Fibroblast of skin of right quadriceps (primary cell): ENCODE measurements around the gene CMSS1.
"Not testable (repeated sequence)": the region's sequence is repeated elsewhere in the genome, so short reads cannot be mapped to it uniquely, and the experiment has no call there.

ENCODE experiments used
- DNase-seq: peaks from one replicate; pipeline ENCODE4 v3.0.0-alpha.2; 2013

The CMSS1 gene

GRCh38 chr3:100096286-100096685, 278.6 kb downstream of the CMSS1 start:
- not testable (repeated sequence) for DNase-seq

- no peak for DNase-seq
Measured at GRCh38 chr3:100096866-100097265, 279.2 kb downstream of the CMSS1 start.

- DNase-seq: no peak
Measured at GRCh38 chr3:100097919-100098783, 280.5 kb downstream of the CMSS1 start.

DNA sequence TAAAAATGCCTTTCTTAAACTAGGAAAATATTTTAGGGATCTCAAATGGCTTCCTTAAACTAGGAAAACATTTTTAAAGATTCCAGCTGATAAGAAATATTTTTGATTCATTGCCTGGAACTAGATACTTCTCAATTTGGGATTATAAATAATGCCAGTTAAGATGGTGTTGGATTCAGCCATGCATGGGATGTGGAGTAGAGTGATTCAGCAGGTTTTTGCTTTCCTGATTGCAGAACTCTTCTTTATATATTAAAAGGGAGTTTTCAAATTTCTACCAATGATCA, 281.1 kb downstream of the CMSS1 start:
- no peak for DNase-seq

DNA sequence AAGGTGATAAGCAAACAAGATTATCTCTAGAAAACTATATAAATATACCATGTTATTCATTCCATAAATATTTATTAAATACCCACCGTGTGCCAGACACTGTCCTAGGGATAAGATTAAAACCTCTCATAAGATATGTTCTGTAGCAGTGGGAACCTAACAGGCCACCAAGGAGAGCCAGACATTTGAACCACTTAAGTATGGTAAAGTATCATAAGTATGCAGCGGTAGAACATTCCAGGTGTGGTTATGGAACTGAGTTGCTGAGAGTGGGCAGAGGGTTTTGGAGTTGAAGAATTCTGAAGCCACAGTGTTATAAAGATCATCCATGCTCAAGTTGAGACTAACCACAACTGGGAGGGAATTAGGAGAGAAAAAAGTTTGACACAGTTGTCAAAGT, 282.0 kb downstream of the CMSS1 start:
- DNase-seq: no peak

DNA sequence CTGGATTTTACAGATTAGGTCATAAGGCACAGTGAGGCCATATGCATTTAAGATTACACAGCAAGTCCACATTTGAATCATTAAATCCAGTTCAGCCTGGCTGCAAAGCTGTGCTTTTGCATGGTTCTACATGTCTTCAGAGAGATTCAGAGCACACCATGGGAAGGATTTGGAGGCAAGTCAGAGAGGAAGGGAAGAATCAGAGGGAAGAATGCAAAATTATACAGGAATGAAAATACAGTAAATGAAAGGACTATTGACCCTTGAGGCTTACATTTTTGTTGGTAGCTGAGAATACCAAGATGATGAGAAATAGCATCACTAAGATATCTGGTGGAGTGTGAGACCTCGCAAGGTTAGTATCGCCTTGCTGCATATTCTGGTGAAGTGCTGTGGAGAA, 282.8 kb downstream of the CMSS1 start:
- peak; percentile 72 for DNase-seq

DNA sequence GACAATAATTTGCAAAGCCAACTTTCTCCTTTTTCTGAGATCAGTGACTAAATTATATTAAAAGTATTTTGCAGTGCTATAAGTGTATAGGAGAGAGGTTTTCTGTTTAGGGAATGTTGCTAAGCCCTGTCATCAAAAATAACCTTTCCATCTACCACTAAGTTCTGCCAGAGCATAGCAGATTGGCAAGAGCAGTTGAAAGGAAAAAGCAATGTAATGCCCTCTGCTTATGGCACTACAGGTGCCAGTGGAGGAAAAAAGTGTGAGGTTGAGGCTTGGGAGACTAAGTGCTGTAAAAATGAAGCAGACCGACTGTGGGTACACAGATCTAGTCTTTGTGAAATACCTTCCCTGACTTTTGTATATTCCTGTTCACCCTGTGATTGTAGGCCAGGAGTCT, 285.1 kb downstream of the CMSS1 start:
- no peak for DNase-seq

DNA sequence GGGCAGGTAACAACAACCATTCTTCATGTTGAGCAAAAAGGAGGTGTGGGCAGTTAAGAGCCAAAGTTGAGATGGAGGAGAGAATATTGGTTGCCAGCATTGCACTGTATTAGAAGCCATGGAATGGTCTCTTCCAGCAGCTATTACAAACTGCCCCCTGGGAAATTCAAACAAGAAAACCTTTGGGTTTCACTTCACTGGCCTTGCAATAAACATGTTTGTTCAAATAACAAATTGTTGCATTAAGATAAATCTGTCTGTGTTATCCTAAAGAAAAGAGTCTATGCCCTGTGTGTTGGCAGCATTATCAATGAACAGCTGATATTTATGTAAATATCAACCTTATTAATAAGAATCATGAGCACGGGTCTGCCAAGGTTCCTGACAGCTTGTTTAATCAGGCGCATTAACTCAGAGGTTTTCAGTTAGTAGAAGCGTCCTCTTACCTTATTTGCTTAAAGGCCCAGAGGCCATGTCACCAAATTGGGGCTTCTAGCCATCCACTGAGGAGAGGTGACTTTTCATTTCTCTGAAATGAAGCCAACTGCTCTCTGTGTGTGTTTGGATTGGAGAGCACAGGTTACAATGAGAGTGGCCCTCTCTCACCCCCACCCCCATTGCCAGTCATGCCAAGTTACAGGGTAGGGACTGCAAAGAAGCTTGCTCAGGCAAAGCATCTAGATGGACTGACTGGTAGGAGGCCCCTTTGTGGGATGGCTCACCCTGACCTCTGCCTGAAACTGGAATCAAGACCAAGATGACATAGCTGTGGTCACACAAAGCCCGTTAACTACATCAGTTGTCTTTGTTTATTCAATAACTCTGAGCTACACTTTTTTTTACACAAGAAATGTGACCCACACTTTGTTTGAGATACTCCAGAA, 286.1 kb downstream of the CMSS1 start:
- DNase-seq: peak; percentile 54

DNA sequence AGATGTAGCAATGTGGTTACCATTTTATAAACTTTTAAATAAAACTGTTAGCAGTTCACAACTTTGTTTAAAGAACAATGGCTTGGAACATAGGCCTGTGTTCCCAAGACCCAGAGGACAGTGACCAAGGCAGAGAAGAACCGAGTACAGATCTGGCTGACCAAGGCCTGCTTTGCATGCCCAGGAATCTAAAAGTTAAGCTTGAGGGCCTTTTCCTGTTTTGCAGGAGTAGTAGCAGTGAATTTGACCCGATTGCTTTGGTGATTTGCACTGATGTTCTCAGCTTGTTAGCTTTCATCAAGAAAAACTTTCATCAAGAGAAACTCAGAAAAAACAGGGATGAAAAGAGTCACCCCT, 286.8 kb downstream of the CMSS1 start:
- no peak for DNase-seq

DNA sequence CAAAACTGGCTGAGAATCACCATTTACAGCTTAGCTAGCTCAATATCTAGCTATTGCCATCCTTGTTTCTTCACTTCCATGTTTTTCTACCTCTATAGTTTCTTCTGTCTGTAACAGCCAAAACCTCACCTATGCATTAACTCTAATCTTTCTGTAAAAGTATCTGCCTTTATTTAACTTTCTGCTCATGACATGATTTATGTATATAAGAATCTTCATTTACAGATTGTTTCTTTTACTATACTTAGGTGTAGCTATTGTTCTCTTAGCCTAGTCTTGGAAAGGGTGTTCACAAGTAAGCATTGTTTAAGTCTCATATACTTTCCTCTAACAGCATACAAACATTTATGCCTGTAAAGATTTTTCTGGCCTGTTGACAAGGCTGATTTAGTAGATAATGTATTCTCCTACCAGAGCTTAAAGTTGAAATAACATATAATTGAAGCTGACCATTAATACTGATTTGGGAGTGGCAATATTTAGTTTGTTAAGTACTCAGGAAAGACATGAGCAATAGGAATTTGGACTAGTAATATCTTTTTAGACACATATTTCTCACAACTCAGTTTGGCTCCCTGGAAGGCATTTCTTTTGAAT, 287.3 kb downstream of the CMSS1 start:
- no peak for DNase-seq

GRCh38 chr3:100105501-100105900, 287.8 kb downstream of the CMSS1 start:
- DNase-seq: peak; percentile 53

DNA sequence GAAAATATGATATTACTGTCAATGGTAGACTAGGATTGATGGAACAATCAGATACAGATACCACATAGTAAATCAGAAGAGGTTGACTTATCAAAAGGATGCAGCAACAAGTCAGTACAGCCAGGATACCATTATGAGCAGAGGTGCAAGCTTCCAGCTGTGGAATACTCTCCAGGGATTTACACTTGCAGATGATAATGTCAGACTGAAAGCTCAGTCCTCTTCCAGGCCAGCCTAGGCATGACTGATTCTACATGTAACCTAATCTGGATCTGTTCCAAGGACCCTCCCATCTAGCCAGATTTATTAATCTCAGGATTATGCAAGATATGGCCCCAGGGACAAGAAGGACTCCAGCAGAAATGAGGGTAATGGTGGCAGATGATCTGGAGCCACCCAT, 288.4 kb downstream of the CMSS1 start:
- DNase-seq: no peak

DNA sequence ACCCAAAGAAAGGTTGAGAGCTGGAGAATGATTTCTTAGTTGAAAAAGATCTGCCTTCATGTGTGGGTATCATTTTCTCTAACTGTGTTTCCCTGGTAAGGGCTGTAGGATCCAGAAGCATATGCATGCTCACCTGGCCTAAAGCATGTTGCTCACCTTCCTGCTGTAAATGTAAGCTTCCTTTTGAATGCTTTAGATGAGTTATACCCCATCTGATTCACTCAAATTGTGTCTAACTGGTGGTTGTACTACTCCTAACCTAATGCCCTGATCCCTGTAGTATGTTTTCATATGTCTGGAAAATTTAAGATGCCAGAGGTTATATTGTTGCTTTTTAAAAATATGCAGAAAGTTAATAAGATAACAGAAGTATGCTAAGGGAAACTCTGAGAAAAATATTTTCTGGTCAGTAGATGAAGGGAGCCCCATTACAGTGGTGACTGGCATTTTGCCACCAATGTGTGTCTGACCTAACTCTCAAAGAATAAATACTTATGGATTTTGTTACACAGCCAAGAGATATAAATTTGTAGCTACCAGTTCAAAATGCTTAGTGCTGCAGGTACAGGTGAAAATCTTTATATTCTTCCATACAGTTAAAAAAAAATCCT, 289.0 kb downstream of the CMSS1 start:
- DNase-seq: peak; percentile 65

DNA sequence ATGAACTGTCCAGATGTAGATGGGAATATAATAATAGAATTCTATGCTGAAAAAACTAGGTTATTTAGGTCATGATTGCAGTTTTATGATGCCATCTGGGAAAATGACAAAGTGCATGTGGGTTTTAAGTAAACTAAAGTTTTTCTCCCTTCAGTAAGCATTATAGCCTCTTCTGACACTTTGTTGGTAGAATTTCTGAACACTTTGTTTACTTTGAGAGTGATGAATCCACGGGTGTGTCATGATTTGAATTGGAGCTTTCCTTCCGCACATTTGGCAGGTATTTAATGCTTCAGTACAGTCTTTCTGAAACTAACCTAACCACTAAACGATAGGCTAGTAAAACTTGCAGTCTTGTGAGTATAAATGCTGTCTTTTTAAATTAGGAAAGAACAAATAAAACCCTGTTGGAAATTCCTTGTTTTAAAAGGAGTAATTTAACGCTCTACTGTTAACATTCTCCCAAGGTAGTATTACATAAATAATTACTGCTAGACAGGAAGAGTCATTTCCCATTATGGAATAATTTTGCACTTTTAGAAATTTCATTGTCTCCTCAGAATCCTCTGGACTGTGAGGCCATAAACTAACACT, 289.7 kb downstream of the CMSS1 start:
- DNase-seq: no peak

DNA sequence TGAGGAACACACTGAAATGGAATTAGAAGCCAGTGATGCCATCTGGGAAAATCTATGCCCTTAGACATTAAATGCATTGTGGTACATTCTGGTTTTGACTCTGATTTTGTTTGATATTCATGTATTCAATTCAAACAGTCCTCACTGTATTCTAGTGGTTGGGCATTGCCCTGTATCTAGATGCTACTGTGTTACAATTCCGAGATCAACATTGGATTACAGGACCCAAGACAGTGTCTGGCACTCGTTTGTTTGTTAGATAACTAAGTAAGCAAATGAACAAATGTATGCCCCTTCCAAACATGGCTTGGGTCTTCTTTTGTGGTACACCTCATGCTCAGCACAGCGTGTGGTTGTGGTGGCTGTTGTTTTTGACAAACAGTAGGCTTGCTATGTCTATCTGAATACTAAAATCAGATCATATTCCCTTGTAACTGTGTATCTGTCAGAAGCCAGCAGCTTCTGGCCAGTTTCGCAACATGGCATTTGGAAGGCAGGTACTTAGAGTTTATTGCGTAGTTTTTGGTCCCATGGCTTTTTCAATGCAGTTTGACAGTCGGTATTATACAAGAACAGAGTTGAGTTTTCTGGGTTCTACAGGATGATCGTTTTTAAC, 290.9 kb downstream of the CMSS1 start:
- no peak for DNase-seq

GRCh38 chr3:100110162-100110561, 292.5 kb downstream of the CMSS1 start:
- DNase-seq: peak; percentile 31

GRCh38 chr3:100111728-100112127, 294.1 kb downstream of the CMSS1 start:
- no peak for DNase-seq

- no peak for DNase-seq
Measured at GRCh38 chr3:100113723-100114412, 296.2 kb downstream of the CMSS1 start.

DNA sequence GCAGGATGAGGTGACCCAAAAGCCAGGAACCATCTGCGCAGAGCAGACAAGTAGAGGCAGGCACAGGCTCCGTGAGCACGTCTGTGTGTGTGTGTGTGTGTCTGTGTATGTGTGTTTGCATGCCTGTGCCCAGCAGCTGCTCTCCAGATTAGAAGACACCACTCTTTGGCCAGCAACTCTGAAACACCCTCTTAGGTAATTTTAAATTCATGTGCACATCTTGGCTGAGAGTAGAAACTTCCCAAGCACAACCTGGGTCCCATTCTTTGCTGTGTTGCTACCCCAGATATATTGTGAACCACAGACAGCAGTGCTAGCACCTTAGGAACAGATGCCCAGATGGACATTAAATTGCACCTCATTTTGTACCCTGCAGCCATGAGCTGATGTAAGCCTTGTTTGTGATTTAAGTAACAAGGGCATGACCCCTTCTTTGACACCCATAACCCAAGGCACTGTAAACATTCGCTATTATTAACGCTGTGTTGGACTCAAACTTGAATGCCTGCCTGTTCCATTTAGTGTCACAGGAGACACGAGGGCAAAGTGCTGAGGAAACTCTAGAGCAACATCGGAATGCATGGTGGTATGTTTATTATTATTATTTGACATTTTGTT, 296.9 kb downstream of the CMSS1 start, which contains the start of gene FILIP1L:
Gene FILIP1L (minus strand): TSS at position 89 of the 618 bp plus-strand sequence.
- no peak for DNase-seq

DNA sequence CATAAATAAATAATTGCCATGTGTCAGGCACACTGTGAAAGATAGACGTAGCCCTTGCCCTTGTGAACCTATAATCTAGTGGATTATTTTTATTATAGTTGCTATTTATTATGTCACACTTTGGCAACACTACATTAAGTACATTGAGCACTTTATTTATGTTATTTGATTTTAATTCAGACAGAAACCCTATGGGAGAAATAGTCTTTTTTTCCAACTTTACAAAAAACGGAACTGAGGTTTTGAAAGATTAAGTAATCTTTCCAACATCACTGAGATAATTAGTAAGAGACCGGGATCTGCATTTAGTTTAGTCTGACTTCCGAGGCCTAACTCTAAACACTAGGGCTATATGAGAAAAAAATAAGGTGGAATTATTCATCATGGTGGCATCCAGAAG, 299.4 kb downstream of the CMSS1 start:
- DNase-seq: no peak

DNA sequence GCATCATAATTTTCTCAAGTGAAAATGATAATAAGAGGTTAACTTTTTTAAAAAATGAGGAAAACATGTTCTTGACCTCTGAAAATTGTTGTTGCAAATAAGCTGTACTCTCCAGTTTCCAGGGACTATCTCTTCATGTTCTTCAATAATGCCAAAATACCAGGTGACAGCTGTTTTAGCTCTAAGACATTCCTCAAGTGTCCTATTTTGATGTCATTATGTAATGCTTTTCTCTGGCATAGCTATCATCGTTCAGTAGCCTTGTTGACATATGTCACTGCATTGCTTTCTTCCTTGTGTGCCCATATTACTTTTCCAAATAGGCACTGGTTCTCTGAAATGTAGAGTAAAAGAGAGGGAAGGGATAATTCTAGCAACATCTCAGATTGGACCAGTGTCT, 302.4 kb downstream of the CMSS1 start:
- DNase-seq: no peak
